HepG2 (cell line): ENCODE data around the gene NUP54. TPM values are rescaled to one million over a fixed set of nuclear protein-coding genes. Genes with fewer than 3 reads are reported as not detected.

ENCODE experiments used
- CTCF ChIP-seq: sonication (generic); formaldehyde crosslinking; IDR thresholded peaks from 2 replicates; pipeline ENCODE4 v1.5.0; 2020; ENCODE audit warnings: mild to moderate bottlenecking, missing genetic modification reagents, moderate library complexity
- DMAP1 ChIP-seq: IDR thresholded peaks from 2 replicates; pipeline ENCODE4 v1.6.1; 2016
- DR1 ChIP-seq: sonication (generic); formaldehyde crosslinking; IDR thresholded peaks from 2 replicates; pipeline ENCODE4 v1.8.0; 2021; ENCODE audit warnings: mild to moderate bottlenecking, missing genetic modification reagents, inconsistent platforms
- EED ChIP-seq: sonication (generic); formaldehyde crosslinking; IDR thresholded peaks from 2 replicates; pipeline ENCODE4 v1.5.0; 2020; ENCODE audit warnings: mild to moderate bottlenecking, missing genetic modification reagents
- GATAD1 ChIP-seq: IDR thresholded peaks from 2 replicates; pipeline ENCODE4 v1.6.1; 2016; ENCODE audit warnings: missing genetic modification reagents, missing compliant biosample characterization
- GTF2F1 ChIP-seq: fragments of 150-350 bp; IDR thresholded peaks from 2 replicates; pipeline ENCODE4 v1.6.1; 2014; ENCODE audit warnings: low read length
- KMT2A ChIP-seq: sonication (generic); formaldehyde crosslinking; IDR thresholded peaks from 2 replicates; pipeline ENCODE4 v1.4.0; 2020; ENCODE audit warnings: missing genetic modification reagents
- NFE2 ChIP-seq: sonication (generic); formaldehyde crosslinking; IDR thresholded peaks from 2 replicates; pipeline ENCODE4 v1.4.0; 2020; ENCODE audit warnings: missing genetic modification reagents
- NR2C2 ChIP-seq: sonication (generic); formaldehyde crosslinking; IDR thresholded peaks from 2 replicates; pipeline ENCODE4 v1.4.0; 2020; ENCODE audit warnings: missing genetic modification reagents, mild to moderate bottlenecking, moderate library complexity, borderline replicate concordance
- RBAK ChIP-seq: sonication (generic); formaldehyde crosslinking; IDR thresholded peaks from 2 replicates; pipeline ENCODE4 v1.5.1; 2020; ENCODE audit warnings: mild to moderate bottlenecking, missing genetic modification reagents
- RBFOX2 ChIP-seq: fragments of 200-400 bp; formaldehyde crosslinking; IDR thresholded peaks from 2 replicates; pipeline ENCODE4 v1.6.1; 2017; ENCODE audit warnings: low read depth, mild to moderate bottlenecking, low read length
- REL ChIP-seq: sonication (generic); formaldehyde crosslinking; conservative IDR thresholded peaks from 2 replicates; pipeline ENCODE4 v1.8.0; 2022; ENCODE audit warnings: mild to moderate bottlenecking, missing genetic modification reagents, moderate library complexity
- RNF219 ChIP-seq: sonication (generic); formaldehyde crosslinking; IDR thresholded peaks from 2 replicates; pipeline ENCODE4 v1.5.0; 2020; ENCODE audit warnings: mild to moderate bottlenecking, missing genetic modification reagents
- SKIL ChIP-seq: sonication (generic); formaldehyde crosslinking; IDR thresholded peaks from 2 replicates; pipeline ENCODE4 v1.8.0; 2022; ENCODE audit warnings: missing genetic modification reagents, mild to moderate bottlenecking, moderate library complexity, borderline replicate concordance
- ZBTB20 ChIP-seq: sonication (generic); formaldehyde crosslinking; IDR thresholded peaks from 2 replicates; pipeline ENCODE4 v1.8.1; 2023; ENCODE audit warnings: missing genetic modification reagents, low read depth, mild to moderate bottlenecking, borderline replicate concordance
- ZBTB38 ChIP-seq: sonication (generic); formaldehyde crosslinking; IDR thresholded peaks from 2 replicates; pipeline ENCODE4 v1.5.1; 2020; ENCODE audit warnings: mild to moderate bottlenecking, missing genetic modification reagents
- ZNF101 ChIP-seq: sonication (generic); formaldehyde crosslinking; IDR thresholded peaks from 2 replicates; pipeline ENCODE4 v1.4.0; 2020; ENCODE audit warnings: mild to moderate bottlenecking, low read depth, missing genetic modification reagents, borderline replicate concordance
- ZNF160 ChIP-seq: sonication (generic); formaldehyde crosslinking; IDR thresholded peaks from 2 replicates; pipeline ENCODE4 v1.8.0; 2022; ENCODE audit warnings: mild to moderate bottlenecking, inconsistent platforms, missing genetic modification reagents
- ZNF33B ChIP-seq: sonication (generic); formaldehyde crosslinking; IDR thresholded peaks from 2 replicates; pipeline ENCODE4 v1.5.1; 2020; ENCODE audit warnings: mild to moderate bottlenecking, missing genetic modification reagents
- ZNF350 ChIP-seq: sonication (generic); formaldehyde crosslinking; IDR thresholded peaks from 2 replicates; pipeline ENCODE4 v1.4.0; 2020; ENCODE audit warnings: mild to moderate bottlenecking, low read depth, missing genetic modification reagents, borderline replicate concordance
- ZNF431 ChIP-seq: sonication (generic); formaldehyde crosslinking; IDR thresholded peaks from 2 replicates; pipeline ENCODE4 v1.9.0; 2022; ENCODE audit warnings: missing genetic modification reagents, low read depth, mild to moderate bottlenecking, borderline replicate concordance
- ZNF614 ChIP-seq: IDR thresholded peaks from 2 replicates; pipeline ENCODE4 v1.6.1; 2018; ENCODE audit warnings: missing biosample characterization, missing genetic modification reagents, inconsistent platforms, borderline replicate concordance
- ZNF616 ChIP-seq: sonication (generic); formaldehyde crosslinking; IDR thresholded peaks from 2 replicates; pipeline ENCODE4 v1.5.0; 2020; ENCODE audit warnings: low read depth, mild to moderate bottlenecking, missing genetic modification reagents
- ZNF761 ChIP-seq: sonication (generic); formaldehyde crosslinking; conservative IDR thresholded peaks from 2 replicates; pipeline ENCODE4 v1.4.0; 2020; ENCODE audit warnings: mild to moderate bottlenecking, missing genetic modification reagents
- ZSCAN22 ChIP-seq: sonication (generic); formaldehyde crosslinking; IDR thresholded peaks from 2 replicates; pipeline ENCODE4 v1.4.0; 2020; ENCODE audit warnings: mild to moderate bottlenecking, missing genetic modification reagents
- ZSCAN9 ChIP-seq: IDR thresholded peaks from 2 replicates; pipeline ENCODE4 v1.6.1; 2016; ENCODE audit warnings: borderline replicate concordance
- polyA plus RNA-seq, 8 experiments: library from polyadenylated mRNA; depleted of rRNA in 3 of 8; stranded (reverse) in 7 of 8; unstranded in 1 of 8; fragments of >200 nt; fragmentation: Illumina TruSeq in 4 of 8; extraction: Trizol in 4 of 8; gene quantifications; 2 replicates each; pipeline versions ENCODE4 v1.2.1 to v1.2.3, GENCODE V29; 2011 to 2016; ENCODE audit warnings: low read depth in 4 of 8, missing spikeins in 1 of 8, mixed read lengths in 1 of 8; ENCODE audit not compliant: insufficient read depth in 1 of 8
- total RNA-seq, 5 experiments: library from RNA; depleted of rRNA; stranded (reverse); fragments of >200 nt; fragmentation: Illumina TruSeq; extraction: Trizol; gene quantifications; 2 replicates each; pipeline ENCODE4 v1.2.3, GENCODE V29; 2016; ENCODE audit warnings: low read depth in 1 of 5

The NUP54 gene
- total and polyA plus RNA-seq, 2 of the 13 experiments (the other 11 are each of a cell fraction or from before 2014, with no cell fraction given): 36.1 to 69.3 TPM

GRCh38 chr4:76148142-76148865 is at the start of gene NUP54 (continued):
- TF ChIP-seq SKIL (CRISPR knock-in tag) (no peak), DMAP1 (CRISPR knock-in tag) (peak; percentile 97), ZNF616 (CRISPR knock-in tag) (no peak), ZNF33B (CRISPR knock-in tag) (no peak), KMT2A (peak; percentile 98), NFE2 (CRISPR knock-in tag) (no peak), ZSCAN22 (CRISPR knock-in tag) (no peak), ZBTB38 (CRISPR knock-in tag) (no peak; the same call in 1 of the 2 replicates), REL (CRISPR knock-in tag) (no peak; the same call in 1 of the 2 replicates), RBFOX2 (peak; percentile 88), CTCF (no peak; the same call in 1 of the 2 replicates), ZNF431 (CRISPR knock-in tag) (no peak), ZNF350 (peak; percentile 98), GTF2F1 (no peak), ZSCAN9 (CRISPR knock-in tag) (peak; percentile 84), GATAD1 (peak; percentile 99), ZNF101 (CRISPR knock-in tag) (0 out of 2 replicates have a peak, but pooled peaks have one; percentile 31), ZNF160 (CRISPR knock-in tag) (peak; percentile 95), NR2C2 (CRISPR knock-in tag) (peak; percentile 81; the same call in 1 of the 2 replicates), DR1 (CRISPR knock-in tag) (peak; percentile 81), ZNF761 (CRISPR knock-in tag) (peak; percentile 90), RBAK (CRISPR knock-in tag) (no peak), RNF219 (CRISPR knock-in tag) (peak; percentile 67; the same call in 1 of the 2 replicates), ZBTB20 (CRISPR knock-in tag) (no peak; the same call in none of the 2 replicates), ZNF614 (CRISPR knock-in tag) (peak; percentile 89), EED (CRISPR knock-in tag) (peak; percentile 89)
